Upper lobe of left lung (tissue), 6 donors: ENCODE results near the gene OLFM1. TPM values are rescaled to one million over a fixed set of nuclear protein-coding genes. Genes with fewer than 3 reads are reported as not detected.

Experiments
- ATAC-seq, 2 donors: fragments of 200-7000 bp; cut with Tn5 transposase; one replicate each; pipeline ENCODE4 v1.9.1; 2022; ENCODE audit warnings: mild to moderate bottlenecking in 2 of 2, moderate library complexity in 2 of 2; ENCODE audit not compliant: low FRiP score in 2 of 2
- DNase-seq, 2 donors: peaks; one replicate each; pipeline ENCODE4 v3.0.0-alpha.2; 2019 to 2020
- H3K27ac ChIP-seq, 4 donors: fragments of 200-600 bp; sonication (generic); one replicate each; pipeline ENCODE4 v1.5.1; 2016 to 2019
- H3K27me3 ChIP-seq, 4 donors: fragments of 200-600 bp; sonication (generic); one replicate each; pipeline ENCODE4 v1.5.1; 2017 to 2019
- H3K36me3 ChIP-seq, 4 donors: fragments of 200-600 bp; sonication (generic); one replicate each; pipeline ENCODE4 v1.5.1; 2016 to 2019
- H3K4me1 ChIP-seq, 4 donors: fragments of 200-600 bp; sonication (generic); one replicate each; pipeline ENCODE4 v1.5.1; 2018 to 2019
- H3K4me3 ChIP-seq, 4 donors: fragments of 200-600 bp; sonication (generic); one replicate each; pipeline ENCODE4 v1.5.1; 2017 to 2019; ENCODE audit warnings: mild to moderate bottlenecking in 2 of 4, moderate library complexity in 1 of 4
- H3K9me3 ChIP-seq, 4 donors: fragments of 200-600 bp; sonication (generic); one replicate each; pipeline ENCODE4 v1.5.1; 2018 to 2019
- EP300 ChIP-seq, 4 donors: sonication (generic); formaldehyde crosslinking; IDR thresholded peaks; one replicate each; pipeline ENCODE4 v1.5.1; 2017; ENCODE audit warnings: antibody characterized with exemption in 4 of 4, control low read depth in 2 of 4
- POLR2A ChIP-seq, 4 donors: fragments of 450-650 bp; IDR thresholded peaks; one replicate each; pipeline ENCODE4 v1.5.1; 2016 to 2017; ENCODE audit warnings: antibody characterized with exemption in 4 of 4, mild to moderate bottlenecking in 2 of 4
- POLR2AphosphoS5 ChIP-seq, 2 donors: sonication (generic); formaldehyde crosslinking; IDR thresholded peaks; one replicate each; pipeline ENCODE4 v1.5.1; 2017; ENCODE audit warnings: antibody characterized with exemption in 2 of 2
- WGBS, 2 donors: methylation state at CpG; one replicate each; pipeline ENCODE4 v1.1.5; 2017 to 2018; 5-methylcytosine and 5-hydroxymethylcytosine counted together
- total RNA-seq, 6 donors: library from RNA; depleted of rRNA in 4 of 6; stranded (reverse); fragments of >200 nt in 4 of 6; gene quantifications; one replicate each; pipeline versions ENCODE4 v1.1.0 to v1.2.1, GENCODE V29; 2016 to 2021
- TF ChIP-seq, protein P1 (sequence below), 6 experiments: fragments of 450-650 bp in 4 of 6; fragments of 200-600 bp in 2 of 6; sonication (generic) in 2 of 6; IDR thresholded peaks; one replicate each; pipeline ENCODE4 v1.5.1; 2016 to 2019; ENCODE audit warnings: antibody characterized with exemption in 6 of 6
- donor health status: DM: no; HTN: no; CAD: no; lungs with moderate emphysema.
- donor health status: DM: no; HTN: yes; CAD: no; lungs with severe emphysema.

Gene OLFM1
- total RNA-seq, 6 donors from 2014 or later = 3.1 to 47.9 (median 18.5) TPM

DNA sequence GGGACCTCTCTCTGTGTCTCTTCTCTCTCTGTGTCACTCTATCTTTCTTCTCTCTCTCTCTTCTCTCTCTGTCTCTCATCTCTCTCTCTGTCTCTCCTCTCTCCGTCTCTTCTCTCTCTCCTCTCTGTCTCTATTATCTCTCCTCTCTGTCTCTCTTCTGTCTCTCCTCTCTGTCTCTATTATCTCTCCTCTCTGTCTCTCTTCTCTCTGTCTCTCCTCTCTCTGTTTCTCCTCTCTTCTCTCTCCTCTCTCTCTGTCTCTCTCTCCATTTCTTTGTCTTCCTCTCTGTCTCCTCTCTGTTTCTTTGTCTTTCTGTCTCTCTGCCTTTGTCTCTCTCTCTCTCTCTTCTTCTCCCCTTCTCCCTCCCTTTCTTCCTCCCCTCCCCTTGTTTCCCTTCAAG is 3.2 kb upstream of the OLFM1 start:
- peaks cover 21 to 40% (median 29%) of the 10 kb centered on the region in 4 donors for H3K4me1 ChIP-seq
- 79 to 86% methylated on average over 1 of the region's 1 CpG for WGBS, 2 donors
- no peaks in the 10 kb centered on the region for H3K36me3 ChIP-seq
- peaks cover 0 to 25% (median 10%) of the 10 kb centered on the region in 4 donors for H3K27me3 ChIP-seq
- no peak overlapping the region for H3K4me3 ChIP-seq
- no peaks in the 10 kb centered on the region for H3K9me3 ChIP-seq
- TF ChIP-seq POLR2AphosphoS5 (IDR thresholded peaks at IDR 0.05) = no peak
- TF ChIP-seq, protein P1, sequence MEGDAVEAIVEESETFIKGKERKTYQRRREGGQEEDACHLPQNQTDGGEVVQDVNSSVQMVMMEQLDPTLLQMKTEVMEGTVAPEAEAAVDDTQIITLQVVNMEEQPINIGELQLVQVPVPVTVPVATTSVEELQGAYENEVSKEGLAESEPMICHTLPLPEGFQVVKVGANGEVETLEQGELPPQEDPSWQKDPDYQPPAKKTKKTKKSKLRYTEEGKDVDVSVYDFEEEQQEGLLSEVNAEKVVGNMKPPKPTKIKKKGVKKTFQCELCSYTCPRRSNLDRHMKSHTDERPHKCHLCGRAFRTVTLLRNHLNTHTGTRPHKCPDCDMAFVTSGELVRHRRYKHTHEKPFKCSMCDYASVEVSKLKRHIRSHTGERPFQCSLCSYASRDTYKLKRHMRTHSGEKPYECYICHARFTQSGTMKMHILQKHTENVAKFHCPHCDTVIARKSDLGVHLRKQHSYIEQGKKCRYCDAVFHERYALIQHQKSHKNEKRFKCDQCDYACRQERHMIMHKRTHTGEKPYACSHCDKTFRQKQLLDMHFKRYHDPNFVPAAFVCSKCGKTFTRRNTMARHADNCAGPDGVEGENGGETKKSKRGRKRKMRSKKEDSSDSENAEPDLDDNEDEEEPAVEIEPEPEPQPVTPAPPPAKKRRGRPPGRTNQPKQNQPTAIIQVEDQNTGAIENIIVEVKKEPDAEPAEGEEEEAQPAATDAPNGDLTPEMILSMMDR (IDR thresholded peaks at IDR 0.05) = no peak
- TF ChIP-seq POLR2A (IDR thresholded peaks at IDR 0.05) = no peak
- no peak for TF ChIP-seq EP300 (IDR thresholded peaks at IDR 0.05)
- H3K27ac ChIP-seq = no peak overlapping the region
- no peak for ATAC-seq
- no peak for DNase-seq

DNA sequence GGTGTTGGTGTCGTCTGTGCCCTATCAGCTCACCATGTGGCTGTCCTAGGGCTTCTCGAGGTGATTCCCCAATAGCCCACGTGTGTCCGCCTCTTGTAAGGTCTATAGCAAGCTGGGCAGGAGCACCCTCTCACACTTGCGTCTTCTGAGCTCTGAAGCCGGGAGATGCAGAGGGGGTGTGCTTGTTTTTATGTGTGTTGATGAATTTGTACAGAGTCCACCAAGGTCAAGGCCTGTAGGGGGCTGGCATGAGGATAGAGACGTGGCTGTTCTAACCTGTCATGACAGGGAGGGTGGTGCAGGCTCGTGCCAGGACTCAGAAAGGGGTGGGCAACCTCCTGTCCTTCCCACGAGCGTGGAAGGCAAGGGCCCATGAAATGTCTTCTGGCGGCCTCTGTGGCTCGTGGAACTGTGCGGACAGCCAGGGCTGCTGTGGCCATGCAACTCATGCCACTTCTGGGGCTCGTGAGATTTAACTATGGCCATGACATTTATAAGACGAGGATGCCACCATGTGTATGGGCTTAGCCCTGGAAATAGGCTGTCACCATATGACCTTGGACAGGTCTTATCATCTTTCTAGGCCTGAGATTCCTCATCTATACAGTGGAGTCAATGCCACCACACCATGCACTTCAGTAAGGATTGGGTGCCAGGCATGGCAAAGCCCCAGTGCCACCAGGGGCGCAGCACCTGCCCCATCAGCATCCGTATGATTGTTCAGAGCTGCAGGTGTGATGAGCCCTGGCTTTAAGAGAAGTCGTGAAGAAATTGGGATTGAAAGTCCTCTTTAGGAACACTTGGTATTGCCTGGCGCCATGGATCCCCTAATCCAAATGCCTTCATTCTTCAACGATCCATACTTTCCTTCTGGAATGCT is 2.3 kb upstream of the OLFM1 start:
- H3K36me3 ChIP-seq = no peaks in the 10 kb centered on the region
- WGBS, 2 donors = 79 to 80% methylated on average over 16 to 20 of the region's 20 CpGs
- peaks cover 0 to 27% (median 10%) of the 10 kb centered on the region in 4 donors for H3K27me3 ChIP-seq
- DNase-seq (no peak), ATAC-seq (no peak)
- H3K27ac ChIP-seq = no peak overlapping the region
- no peak overlapping the region for H3K4me3 ChIP-seq
- no peaks in the 10 kb centered on the region for H3K9me3 ChIP-seq
- H3K4me1 ChIP-seq = peaks cover 21 to 40% (median 29%) of the 10 kb centered on the region in 4 donors
- TF ChIP-seq, protein P1 (IDR thresholded peaks at IDR 0.05) = no peak
- no peak for TF ChIP-seq EP300 (IDR thresholded peaks at IDR 0.05)
- no peak for TF ChIP-seq POLR2AphosphoS5 (IDR thresholded peaks at IDR 0.05)
- no peak for TF ChIP-seq POLR2A (IDR thresholded peaks at IDR 0.05)

DNA sequence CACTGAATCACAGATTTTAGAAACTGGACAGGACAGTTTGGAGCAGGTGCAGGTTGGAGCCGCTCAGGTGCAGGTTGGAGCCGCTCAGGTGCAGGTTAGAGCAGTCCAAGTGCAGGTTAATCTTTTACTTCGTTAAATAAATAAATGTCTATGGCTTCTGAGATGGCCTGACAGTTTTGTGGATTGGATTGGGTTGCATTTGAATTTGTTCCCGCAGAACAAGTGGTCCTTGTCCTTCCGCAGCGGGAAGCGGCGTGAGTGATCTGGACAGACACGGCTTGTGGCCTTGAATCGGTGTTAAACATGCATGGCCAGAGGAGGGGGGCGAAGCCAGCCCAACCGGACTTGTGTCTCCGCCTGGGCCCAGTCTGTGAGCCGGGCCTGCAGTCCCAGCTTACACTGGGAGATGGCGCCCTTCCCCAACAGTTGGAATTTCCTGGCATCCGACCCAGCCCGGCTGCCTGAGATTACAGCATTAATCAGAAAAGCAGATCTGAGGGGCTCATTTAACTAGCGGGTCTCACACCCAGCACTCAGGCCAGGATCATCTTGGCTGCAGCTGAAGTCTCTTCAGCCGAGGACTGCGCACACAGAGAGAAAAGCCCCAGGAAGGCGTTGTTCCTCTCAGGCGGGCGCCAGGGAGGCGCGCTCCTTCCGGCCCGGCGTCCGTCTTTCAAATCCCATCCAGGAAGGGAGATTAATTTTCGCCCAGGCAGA is 1.5 kb upstream of the OLFM1 start:
- Histone ChIP-seq H3K27me3 (peaks cover 0 to 27% (median 10%) of the 10 kb centered on the region in 4 donors), H3K27ac (peak overlapping the region in 1 of 4 donors; percentile 9), H3K4me3 (peak overlapping the region in 2 of 4 donors; percentile 25 to 49), H3K36me3 (no peaks in the 10 kb centered on the region), H3K9me3 (no peaks in the 10 kb centered on the region), H3K4me1 (peaks cover 21 to 40% (median 29%) of the 10 kb centered on the region in 4 donors)
- DNase-seq = peak; percentile 86 to 92
- ATAC-seq = peak; percentile 81 to 92
- WGBS, 2 donors = 10 to 16% methylated on average over 13 to 28 of the region's 30 CpGs
- no peak for TF ChIP-seq POLR2A (IDR thresholded peaks at IDR 0.05)
- TF ChIP-seq, protein P1 (IDR thresholded peaks at IDR 0.05) = peak; percentile 78 to 94 (median 88)
- no peak for TF ChIP-seq POLR2AphosphoS5 (IDR thresholded peaks at IDR 0.05)
- TF ChIP-seq EP300 (IDR thresholded peaks at IDR 0.05) = no peak

DNA sequence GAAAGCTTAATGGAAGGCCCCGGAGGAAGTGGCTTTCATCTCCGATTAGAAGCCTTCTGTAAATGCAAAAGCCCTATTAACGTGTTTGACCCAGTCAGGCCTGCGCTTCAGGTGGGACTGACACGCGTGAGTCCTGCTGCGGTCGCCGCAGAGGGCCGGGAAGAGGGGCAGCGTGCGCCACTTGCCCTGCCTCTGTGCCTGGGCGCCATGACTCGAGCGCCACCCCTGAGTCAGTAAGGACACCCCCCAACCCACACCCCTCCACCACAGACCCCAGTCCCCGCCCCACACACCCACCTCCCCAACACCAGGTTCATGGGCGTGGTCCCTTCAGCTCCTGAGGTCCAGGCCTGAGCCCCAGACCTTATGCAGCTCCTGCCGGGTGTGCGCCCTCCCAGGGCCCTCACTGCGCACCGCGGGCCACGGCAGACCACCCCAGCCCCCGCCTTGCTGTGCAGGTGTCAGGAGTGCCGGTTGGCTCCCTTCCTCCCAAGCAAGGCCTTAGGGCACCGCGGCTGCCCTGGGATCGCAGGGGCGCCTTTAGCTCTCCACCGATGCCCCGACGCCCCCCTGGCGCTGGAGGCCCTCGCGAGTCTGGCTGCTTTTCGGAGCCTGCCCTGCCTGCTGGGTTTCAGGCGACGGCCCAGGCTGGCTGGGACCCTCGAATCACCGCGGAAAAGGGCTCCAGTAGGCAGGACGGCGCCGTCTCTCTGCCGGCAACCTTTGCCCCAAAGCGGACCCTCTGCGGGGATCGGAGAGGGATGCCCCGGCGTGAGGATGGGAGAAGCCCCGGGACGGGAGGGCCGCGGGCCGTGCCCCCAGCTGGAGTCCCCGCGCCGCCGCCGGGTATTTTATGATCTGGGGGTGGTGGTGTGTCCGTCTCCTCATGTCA is 625 bp upstream of the OLFM1 start:
- Histone ChIP-seq H3K4me3 (peak overlapping the region in 3 of 4 donors; percentile 41 to 49 (median 46)), H3K4me1 (peaks cover 21 to 40% (median 29%) of the 10 kb centered on the region in 4 donors), H3K27me3 (peaks cover 0 to 27% (median 10%) of the 10 kb centered on the region in 4 donors), H3K27ac (no peak overlapping the region), H3K36me3 (no peaks in the 10 kb centered on the region), H3K9me3 (no peaks in the 10 kb centered on the region)
- DNase-seq = no peak
- WGBS, 2 donors = 10 to 24% methylated on average over 7 to 25 of the region's 61 CpGs
- ATAC-seq = peak in 1 of 2 donors; percentile 6
- TF ChIP-seq, protein P1 (IDR thresholded peaks at IDR 0.05) = no peak
- no peak for TF ChIP-seq POLR2A (IDR thresholded peaks at IDR 0.05)
- no peak for TF ChIP-seq EP300 (IDR thresholded peaks at IDR 0.05)
- TF ChIP-seq POLR2AphosphoS5 (IDR thresholded peaks at IDR 0.05) = no peak
